Activated gamma-delta T cell (primary cell): ENCODE results near the gene ZNF821.
"Not testable (repeated sequence)": the region's sequence is repeated elsewhere in the genome, so short reads cannot be mapped to it uniquely, and the experiment has no call there.

Experiments used
- DNase-seq: peaks from one replicate; lab custom pipeline; 2025; lab: John Stamatoyannopoulos, UW

Gene ZNF821

DNA sequence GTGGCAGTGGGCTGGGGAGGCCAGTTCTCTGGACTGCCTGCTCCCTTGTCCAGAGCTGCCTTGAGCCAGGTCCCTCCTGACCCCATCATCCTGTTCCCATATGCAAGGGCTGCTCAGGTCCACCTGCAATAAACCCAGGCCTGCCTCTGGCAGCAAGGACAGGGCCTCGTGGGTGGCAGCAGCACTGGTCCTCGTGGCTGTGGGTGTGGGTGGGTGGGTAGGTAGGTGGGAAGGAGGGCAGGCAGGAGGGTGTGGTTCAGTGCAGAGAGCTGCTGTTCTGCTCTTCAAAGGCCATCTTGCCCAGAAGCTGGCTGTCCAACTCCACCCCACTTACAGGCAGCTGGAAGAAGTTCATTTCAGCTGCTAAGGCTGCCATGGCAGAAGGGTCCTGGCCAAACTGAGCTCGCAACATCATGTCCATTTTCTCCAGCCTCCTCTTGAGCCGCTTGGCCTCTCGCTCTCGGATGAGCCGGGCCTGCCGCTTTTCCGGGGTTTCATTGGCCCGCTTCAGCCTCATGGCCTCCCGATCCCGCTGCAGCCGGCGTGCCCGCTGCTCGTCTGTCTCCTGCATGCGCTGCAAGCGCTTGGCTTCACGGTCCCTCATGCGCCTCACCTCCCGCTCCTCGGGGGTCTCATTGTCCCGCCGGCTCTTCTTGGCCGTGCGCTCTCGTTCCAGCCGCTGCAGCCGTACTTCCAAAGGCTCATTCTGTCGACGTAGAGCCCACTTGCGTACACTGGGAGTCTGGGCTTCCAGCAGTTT lies 24.0 kb downstream of the ZNF821 start:
- no peak for DNase-seq

DNA sequence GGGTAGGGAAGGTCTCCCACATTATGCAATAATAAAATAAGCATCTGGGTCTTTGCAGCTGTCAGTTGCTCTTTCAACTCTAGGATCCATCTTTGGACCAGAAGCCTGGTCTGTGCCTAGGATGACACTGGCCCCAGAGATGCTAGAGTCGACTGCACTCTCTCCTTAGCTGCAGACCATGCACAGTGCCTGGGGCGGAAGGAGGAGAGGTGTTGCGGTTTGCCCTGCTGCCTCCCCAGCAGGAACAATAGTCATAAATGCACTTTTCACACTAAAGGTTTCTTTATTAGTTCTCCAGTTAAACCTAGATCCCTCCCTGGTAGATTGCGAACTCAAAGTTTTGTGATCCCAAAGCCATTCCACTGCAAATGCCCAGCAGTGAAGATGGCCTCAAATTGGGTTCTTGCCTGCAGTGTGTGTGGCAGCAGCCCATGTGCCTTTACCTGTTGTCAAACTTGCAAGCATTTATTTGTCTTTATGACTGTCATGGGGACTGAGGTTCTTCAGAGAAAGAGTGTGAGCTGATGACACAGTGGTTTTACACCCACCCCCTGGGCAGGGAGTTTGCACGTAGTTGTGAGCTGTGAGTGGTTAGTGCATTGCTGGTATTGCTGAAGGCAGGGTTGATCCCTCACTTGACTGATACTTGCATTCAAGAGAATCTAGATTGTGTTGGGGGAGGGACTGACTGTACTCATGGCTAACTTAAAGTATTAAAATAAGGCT lies 27.9 kb downstream of the ZNF821 start:
- no peak for DNase-seq

DNA sequence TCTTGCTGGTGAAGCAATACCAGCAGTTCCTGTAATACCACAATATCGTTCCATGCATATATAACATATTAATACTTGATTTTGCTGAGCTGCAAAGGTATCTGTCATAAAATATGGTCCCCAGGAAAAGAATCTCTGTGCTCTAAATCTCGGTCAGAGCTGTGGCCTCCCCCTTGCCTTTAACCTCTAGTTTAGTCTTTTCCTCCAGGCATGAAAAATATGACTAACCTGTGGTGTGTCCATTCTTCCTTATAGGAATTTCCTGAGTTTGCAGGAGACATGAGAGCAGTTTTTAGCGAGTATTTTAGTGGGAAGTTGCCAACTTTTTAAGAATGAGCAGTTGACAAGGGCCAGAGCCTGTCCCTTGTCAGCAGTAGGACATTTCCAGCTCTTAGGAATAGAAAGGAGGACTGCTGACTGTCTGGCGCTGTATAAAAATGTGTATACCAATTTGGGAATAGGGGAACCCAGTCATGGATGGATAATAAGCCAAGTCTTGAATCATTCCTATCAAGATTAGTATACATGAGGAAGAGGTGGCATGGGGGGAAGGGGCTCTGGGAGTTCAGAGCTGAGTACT lies 29.5 kb downstream of the ZNF821 start:
- no peak for DNase-seq

DNA sequence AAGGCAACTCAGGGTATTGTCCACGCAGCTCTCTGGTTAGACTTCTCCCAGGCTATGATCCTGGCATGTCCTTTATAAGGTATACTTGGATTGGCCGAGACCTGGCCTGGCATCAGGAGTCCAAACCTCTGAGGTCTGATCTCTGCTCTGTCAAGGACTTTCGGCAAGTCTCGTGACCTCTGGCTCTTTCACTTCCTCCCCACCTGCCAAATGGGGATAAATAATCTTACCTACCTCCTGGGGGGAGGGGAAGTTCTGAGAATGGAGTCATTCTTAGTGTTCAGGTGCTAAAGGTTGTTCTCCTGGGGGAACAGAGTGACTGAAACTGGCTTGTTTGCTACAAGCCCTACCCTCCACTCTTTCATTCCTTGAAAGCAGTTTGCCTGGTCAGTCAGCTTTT lies 30.6 kb downstream of the ZNF821 start:
- DNase-seq, result no peak

DNA sequence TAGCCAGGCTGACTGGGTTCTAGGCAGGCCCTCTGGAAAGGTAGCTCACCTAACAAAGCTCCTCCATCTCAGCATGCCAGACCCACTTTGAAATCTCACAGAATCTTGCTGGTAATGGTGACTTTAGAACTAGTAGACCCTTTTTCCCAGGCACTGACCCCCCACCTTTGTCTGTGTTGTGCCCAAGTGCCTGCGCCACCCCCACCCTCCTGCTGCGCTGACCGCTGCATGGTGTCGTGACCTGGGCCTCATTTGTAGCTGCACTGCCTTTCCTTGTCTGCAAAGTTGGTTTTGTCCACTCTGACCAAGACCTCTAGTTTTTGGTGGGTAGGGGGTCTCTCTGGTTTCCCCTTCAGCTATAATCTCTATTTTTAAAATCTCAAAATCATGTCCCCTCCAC lies 31.4 kb downstream of the ZNF821 start:
- no peak for DNase-seq

DNA sequence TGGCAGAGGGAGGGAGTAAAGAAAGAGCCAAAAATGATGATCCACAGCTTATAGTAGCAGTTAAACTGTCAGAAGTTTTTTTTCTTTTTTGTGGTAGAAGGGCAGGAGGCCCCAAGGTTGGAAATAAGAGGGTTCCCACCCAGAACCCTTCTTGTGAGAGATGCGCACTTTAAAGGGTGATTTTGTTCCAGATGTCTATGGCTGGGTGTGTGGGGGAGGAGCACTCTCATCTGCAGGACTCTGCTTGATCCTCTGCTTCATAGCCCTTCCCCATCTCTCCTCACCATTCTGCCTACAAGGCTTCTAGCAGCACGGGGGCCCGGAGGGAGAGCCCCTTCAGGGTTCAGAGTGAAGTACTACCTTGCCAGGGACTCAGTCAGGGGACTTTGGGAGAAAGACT lies 31.8 kb downstream of the ZNF821 start:
- DNase-seq, result no peak

DNA sequence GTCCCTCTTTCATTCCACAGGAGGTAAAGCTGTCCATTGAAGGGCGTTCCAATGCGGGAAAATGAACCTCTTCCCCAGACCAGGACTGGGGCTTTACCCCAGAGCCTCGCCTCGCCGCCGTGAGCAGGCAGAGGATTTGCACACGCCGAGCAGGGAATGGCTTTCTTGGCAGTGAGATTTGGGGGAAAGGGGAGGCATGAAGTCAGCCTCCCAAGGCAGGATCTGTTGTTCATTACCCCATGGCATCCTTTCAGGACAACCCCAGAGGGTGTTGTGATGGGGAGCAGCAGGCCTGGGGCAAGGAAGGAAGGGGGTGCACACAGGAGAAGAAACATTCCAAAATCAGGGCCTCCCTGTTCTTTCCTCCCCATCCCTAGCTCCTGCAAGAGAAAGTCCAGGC lies 32.2 kb downstream of the ZNF821 start:
- DNase-seq, result no peak

DNA sequence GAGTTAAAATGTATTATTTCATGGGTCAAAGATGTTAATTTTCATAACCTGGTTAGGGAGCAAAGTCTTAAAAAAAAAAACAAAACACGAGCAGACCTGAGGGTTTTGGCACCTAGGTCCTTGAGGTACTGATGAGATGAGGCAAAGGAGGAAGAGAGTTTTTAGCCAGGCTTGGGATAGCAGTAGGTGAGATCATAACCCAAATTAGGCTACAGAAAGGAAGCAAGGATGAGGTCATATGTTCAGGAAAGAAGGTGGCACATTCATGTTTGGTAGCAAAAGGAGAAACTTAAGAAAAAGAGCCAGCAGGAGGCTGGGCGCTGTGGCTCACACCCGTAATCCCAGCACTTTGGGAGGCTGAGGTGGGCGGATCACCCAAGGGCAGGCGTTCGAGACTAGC lies 35.4 kb downstream of the ZNF821 start:
- no peak for DNase-seq

DNA sequence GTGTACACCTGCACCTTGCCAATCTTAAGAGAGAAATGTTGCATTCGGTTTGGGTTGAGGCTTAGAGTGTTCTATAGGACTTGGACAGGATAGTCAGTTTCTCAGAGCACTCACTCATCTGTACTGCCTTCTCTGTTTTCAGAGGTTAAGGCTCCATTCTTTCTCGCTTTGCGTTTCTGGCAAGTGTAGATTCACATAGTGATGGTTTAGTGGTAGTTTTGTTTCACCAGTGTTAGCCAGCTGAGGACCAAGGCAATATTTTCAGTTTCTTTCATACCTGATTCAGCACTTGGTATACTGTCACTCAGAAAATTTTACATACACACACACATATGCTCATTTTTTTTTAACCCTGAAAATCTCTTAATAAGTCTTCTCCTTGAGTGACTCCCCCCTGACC lies 36.9 kb downstream of the ZNF821 start:
- no peak for DNase-seq

DNA sequence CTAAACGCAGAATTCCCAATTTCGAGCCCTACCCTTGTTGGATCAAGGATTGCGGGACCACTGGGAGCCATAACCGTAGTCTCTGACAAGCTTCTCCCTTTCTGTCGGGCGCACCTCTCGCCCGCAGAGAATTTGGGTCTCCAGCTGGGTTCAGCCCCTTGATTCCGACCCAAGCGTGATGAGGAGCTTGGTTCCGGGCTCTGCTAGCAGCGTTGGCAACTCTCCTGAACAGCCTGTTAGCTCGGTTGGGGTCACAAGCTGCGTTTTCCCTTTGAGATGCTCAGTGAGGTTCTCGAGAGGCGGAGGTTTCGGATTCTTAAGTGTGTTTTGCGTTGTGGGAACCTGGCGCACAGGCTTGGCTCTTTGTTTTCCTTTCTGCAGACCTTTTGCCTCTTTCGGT lies 37.6 kb downstream of the ZNF821 start:
- no peak for DNase-seq

DNA sequence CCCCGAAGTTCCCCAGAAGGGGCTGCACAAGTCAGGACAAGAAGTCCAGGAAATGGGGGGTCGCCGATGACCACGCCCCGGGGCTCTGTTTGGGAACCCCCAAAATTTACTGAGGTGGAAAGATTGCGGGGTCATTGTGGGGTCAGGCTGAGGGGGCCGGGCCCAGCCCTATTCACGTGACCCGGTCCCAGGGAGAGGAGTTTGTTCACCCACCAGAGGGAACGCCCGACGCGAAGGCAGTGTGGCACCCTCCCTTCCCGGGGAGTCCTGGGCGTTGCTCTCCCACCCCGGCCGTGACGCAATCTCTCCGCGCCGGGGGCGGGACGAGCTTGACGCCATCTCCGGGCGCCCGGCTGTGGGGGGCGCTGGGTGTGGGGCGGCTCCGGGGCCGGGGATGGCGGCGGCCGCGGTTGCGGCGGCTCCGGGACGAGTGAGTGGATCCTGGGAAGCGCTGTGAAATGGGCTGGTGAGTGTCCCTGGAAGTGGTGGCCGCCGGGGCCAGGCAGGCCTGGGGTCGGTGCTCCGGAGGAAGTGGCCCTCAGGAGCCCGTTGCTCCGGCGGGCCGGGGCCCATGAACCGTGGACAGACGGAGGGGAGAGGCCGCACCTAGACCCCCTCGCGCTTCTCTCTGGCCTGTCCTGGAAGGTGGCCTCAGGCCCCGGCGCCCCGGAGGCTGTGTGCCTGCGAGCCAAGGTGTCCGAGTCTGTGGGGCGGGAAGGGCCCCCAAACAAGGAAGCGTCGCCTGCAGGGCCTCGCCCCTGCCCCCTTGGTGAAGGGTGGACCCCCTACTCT lies 38.1 kb downstream of the ZNF821 start, which contains the start of gene ATXN1L:
ATXN1L (plus strand) TSS at position 338 of the 792 bp plus-strand sequence. CDS start 3,765 bp downstream, outside the sequence.
- DNase-seq, result peak; percentile 90

DNA sequence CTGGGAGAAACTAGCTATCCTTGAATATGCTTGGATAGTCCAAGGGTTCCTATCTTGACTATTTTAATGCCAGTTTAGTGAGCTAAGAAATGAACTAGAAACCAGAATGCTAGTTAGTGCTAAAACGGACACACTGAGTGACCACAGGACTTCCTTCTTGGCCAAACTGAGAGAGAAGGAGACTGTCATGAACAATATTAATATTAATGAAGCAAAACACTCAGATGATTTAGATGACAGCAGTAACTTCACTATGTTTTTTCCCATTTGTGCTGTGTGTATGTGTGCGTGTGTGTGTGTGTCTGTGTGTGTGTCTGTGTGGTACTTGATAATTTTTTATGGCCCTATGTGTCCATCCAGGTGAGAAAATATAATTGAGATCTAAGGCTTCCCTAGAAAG lies 40.4 kb downstream of the ZNF821 start:
- DNase-seq, result no peak

DNA sequence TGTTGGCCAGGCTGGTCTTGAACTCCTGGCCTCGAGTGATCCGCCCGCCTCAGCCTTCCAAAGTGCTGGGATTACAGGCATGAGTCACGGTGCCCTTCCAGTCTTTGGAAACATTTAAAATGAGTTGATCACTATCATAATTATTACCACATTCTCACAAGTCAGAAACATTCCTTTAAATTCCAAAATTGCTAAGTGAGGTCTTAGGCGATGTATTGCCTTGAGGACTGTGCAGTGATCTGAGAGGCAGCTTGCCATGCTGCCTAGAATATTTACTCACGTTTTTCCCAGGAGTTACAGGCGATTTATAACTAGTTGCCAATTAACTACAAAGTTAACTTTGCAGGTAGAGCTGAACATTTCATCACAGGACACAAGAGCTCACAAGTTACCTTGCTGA lies 43.9 kb downstream of the ZNF821 start:
- no peak for DNase-seq

DNA sequence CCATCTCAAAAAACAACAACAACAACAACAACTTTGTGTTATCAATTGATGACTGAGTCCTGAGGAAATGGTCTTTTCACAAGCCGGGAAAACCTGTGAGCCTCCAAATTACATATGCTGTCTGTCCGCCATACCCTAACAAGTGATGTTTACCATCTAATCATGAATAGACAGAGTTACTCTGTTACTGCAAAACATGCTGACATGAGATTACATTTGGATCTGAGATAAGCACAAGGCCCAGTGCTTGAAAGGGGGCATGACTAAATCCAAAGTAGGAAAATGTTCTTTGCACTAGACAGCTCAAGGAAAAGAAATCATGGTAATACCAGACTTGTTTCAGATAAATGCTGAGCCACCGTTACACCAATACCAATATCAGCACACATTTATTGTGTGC lies 46.8 kb downstream of the ZNF821 start:
- DNase-seq, result no peak

DNA sequence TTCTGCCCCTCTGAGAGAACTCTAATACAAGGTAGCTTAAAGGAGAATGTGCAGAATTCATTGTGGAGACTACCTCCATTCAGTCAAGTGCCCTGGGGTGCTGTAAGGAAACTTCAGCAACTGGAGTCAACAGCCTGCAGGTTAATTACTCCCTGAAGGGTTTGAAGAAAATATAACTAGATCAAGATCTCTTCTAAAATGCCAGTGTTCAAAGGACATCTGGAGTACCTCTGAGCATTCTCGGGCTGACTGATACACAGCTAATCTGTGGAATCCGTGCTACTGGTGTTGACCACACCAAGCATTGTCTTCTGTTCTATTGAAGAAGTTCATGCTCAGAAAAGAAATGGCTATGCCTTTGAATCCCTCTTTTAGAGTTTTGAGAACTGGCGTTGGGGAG lies 49.7 kb downstream of the ZNF821 start:
- no peak for DNase-seq

DNA sequence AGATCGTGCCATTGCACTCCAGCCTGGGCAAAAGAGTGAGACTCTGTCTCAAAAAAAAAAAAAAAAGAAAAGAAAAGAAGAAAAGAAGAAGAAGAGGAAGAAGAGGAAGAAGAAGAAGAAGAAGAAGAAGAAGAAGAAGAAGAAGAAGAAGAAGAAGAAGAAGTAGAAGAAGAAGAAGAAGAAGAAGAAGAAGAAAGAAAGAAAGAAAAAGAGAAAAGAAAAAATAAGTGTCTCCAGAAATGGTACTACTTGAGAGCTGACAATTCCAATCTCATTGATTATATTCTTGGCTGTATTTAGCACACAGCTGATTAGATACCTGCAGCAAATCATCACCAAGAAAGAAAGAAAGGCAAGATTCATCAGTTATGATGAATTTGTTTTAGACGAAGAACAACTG lies 51.9 kb downstream of the ZNF821 start:
- not testable (repeated sequence) for DNase-seq

DNA sequence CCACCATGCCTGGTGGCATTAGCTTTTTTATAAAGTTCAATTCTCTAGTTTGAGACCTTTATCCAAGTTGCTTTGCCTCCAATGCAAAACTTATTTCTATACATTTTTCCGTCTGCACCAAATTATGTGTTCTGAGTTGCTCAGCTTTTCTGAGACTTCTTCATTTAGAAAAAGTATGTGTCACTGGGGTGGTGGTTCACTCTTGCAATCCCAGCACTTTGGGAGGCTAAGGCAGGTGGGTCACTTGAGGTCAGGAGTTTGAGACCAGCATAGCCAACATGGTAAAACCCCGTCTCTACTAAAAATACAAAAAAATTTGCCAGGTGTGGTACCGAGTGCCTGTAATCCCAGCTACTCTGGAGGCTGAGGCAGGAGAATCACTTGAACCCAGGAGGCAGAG lies 52.3 kb downstream of the ZNF821 start:
- not testable (repeated sequence) for DNase-seq

DNA sequence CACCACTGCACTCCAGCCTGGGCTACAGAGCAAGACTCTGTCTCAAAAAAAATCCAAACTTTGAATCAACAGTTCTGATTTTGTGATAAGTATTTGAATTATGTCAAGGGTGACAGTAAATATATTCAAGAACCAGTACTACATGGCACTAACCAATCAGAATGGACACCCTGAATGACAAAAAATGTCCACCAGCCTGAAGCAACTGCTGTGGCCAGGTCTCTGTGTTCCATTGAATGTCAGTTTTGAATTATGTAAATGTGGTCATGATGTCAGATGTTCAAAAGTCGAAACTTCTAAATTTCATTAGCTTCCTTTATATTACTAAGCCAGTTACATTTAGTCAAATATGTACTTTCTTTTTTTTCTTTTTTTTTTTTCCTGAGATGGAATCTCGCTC lies 53.6 kb downstream of the ZNF821 start:
- DNase-seq, result no peak

DNA sequence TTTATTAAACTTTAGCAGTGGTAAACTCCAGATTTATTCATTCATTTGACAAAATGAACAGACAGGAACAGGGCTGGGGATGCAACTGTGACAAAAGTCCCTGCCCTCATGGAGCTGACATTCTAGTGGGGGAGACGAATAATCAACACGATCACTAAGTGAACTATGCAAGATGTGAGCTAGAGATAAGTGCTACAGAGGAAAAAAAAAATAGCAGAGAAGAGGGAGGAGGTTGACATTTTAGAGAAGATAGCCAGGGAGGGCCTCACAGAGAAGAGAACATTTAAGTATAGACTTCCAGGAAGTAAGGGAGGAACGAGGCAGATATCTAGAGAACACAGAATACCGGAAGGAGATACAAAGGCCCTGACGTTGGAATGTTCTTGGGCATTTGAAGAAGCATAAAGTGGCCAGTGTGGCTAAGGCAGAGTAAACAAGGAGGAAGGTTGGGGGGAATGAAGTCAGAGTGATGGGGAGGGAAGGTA lies 57.4 kb downstream of the ZNF821 start:
- no peak for DNase-seq

DNA sequence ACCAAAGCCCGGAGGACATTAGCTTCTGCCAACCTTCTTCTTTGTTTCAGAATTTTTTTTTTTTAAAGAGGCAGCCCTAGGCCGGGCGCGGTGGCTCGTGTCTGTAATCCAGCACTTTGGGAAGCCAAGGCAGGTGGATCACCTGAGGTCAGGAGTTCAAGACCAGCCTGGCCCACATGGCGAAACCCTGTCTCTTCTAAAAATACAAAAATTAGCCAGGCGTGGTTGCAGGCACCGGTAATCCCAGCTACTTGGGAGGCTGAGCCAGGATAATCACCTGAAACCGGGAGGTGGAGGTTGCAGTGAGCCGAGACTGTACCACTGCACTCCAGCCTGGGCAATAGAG lies 66.9 kb downstream of the ZNF821 start:
- not testable (repeated sequence) for DNase-seq

DNA sequence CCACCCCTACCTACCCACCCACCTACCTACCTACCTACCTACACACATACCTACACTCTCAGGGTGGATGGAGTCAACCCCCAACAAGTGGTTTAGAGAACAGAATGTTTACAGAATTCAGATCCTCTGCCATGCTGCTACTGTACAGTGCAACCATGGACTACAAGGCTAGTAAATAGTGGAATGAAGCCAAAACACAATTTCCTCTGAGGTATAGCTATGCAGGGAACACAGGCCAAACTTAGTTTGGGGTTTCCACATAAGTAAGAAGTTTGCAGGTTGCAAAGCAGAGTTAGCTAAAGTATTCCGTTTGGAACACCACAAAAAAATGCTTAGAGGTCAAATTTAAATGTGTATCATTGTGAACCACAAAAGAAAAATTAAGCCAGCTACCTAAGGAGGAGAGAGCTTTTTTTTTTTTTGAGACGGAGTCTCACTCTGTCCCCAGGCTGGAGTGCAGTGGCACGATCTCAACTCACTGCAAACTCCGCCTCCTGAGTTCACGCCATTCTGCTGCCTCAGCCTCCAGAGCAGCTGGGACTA lies 72.7 kb downstream of the ZNF821 start:
- no peak for DNase-seq

DNA sequence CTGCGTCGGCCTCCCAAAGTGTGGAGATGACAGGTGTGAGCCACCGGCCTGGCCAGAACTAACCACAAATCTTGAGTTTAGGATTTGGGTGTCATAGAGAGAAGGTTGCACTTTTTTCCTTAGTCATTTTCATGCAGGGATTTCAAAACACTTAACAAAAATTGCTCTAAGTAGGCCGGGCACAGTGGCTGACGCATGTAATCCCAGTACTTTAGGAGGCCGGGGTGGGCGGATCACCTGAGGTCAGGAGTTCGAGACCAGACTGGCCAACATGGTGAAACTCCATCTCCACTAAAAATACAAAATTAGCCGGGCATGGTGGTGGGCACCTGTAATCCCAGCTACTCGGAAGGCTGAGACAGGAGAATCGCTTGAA lies 73.8 kb downstream of the ZNF821 start:
- not testable (repeated sequence) for DNase-seq
